ENCODE measurements around the gene SCML2.
"Not testable (repeated sequence)": the region's sequence is repeated elsewhere in the genome, so short reads cannot be mapped to it uniquely, and the experiment has no call there.

SCML2 gene

GRCh38 chrX:18354369-18355223, at the start of gene SCML2:
Gene SCML2 (minus strand): TSS chrX:18354688. CDS start chrX:18334071, 20,617 bp downstream.
- no peak for TF ChIP-seq CTCF (IDR thresholded peaks at IDR 0.05; ENCODE audit: extremely low read depth, missing control alignments)
- peak; percentile 20 for DNase-seq (ENCODE audit: low spot score)

GRCh38 chrX:18401848-18402213, 47.3 kb upstream of the SCML2 start:
- TF ChIP-seq CTCF (IDR thresholded peaks at IDR 0.05; ENCODE audit: extremely low read depth, missing control alignments), result no peak
- DNase-seq (ENCODE audit: low spot score), result no peak

GRCh38 chrX:18394477-18394876, 40.0 kb upstream of the SCML2 start:
- no peak for TF ChIP-seq CTCF (IDR thresholded peaks at IDR 0.05; ENCODE audit: extremely low read depth, missing control alignments)
- DNase-seq (ENCODE audit: low spot score), result no peak

- no peak for TF ChIP-seq CTCF (IDR thresholded peaks at IDR 0.05; ENCODE audit: extremely low read depth, missing control alignments)
- DNase-seq (ENCODE audit: low spot score), result peak; percentile 28
These were observed 36.6 kb upstream of the SCML2 start for GRCh38 chrX:18390941-18391538.

- no peak for DNase-seq (ENCODE audit: low spot score)
- no peak for TF ChIP-seq CTCF (IDR thresholded peaks at IDR 0.05; ENCODE audit: extremely low read depth, missing control alignments)
These were observed 35.5 kb upstream of the SCML2 start for GRCh38 chrX:18389966-18390365.

GRCh38 chrX:18377796-18378195, 23.3 kb upstream of the SCML2 start:
- peak; percentile 27 for DNase-seq (ENCODE audit: low spot score)
- no peak for TF ChIP-seq CTCF (IDR thresholded peaks at IDR 0.05; ENCODE audit: extremely low read depth, missing control alignments)

- DNase-seq (ENCODE audit: low spot score), result not testable (repeated sequence)
These were observed 20.8 kb upstream of the SCML2 start for GRCh38 chrX:18375131-18375805.

GRCh38 chrX:18369096-18369495, 14.6 kb upstream of the SCML2 start:
- not testable (repeated sequence) for DNase-seq (ENCODE audit: low spot score)
